LNCAP (cell line): ENCODE data around the gene SLC36A4.

ENCODE experiments used
- CTCF ChIP-seq: fragments of 450-650 bp; IDR thresholded peaks from 2 replicates; pipeline ENCODE4 v1.5.1; 2017; ENCODE audit warnings: mild to moderate bottlenecking

SLC36A4 gene

GRCh38 chr11:93189462-93189861 is 8.3 kb downstream of the SLC36A4 start:
- TF ChIP-seq CTCF = no peak

GRCh38 chr11:93188726-93189125 is 9.1 kb downstream of the SLC36A4 start:
- no peak for TF ChIP-seq CTCF

DNA sequence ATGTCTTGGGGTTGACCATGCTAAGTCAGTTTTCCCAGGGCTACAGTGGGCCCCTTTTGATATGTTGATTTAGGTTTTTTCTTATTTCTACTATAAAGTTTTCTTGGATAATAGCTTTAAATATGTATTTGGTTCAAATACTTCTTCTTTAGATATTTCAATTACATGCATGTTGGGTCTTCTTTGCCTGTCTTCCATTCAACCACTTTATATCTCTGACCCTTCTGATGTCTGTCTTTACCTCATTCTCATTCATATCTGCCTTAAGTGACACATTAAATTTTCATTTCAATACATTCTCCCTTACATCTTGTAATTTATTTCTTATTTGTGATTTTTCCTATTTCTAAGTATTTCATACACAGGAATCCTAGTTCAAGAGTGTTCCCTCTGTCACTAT is 10.5 kb downstream of the SLC36A4 start:
- TF ChIP-seq CTCF = no peak

- TF ChIP-seq CTCF = peak; percentile 62
These were observed 27.7 kb downstream of the SLC36A4 start for GRCh38 chr11:93169950-93170561.

DNA sequence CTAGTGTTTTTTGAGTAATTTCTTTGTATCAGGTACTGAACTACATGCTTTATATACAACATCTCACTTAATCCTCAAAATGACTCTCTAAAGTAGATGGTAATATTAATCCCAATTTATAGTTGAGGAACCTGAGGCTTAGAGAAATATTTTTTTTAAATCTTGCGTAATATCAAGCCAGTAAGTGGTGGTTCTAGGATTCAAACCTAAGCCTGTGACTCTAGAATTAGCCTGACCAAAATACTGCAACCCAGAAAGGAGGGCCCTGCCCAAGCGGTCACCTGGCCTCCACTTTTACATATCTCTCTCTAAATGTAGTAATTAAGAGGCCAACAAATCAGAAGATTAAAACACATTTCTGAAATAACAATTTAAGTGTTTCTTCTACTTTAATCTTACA is 28.6 kb downstream of the SLC36A4 start:
- TF ChIP-seq CTCF = no peak

DNA sequence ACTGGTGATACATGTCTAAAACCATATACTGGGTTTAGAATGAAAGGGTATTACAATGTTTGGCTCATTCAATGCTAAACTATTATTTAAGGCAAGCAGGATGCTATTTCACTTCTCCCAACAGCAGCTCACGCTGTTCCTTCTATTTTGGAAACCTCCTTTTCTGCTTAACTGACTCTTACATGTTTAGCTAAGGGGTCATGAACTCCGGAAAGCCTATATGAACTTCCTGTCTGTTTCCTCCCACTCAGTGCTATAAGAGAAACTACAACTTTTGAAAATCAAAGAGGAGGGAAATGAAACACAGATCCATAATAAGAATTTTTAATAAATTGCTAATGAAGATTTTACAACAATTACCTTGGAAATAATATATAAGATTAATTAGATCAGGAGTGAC is 30.9 kb downstream of the SLC36A4 start:
- TF ChIP-seq CTCF = no peak

DNA sequence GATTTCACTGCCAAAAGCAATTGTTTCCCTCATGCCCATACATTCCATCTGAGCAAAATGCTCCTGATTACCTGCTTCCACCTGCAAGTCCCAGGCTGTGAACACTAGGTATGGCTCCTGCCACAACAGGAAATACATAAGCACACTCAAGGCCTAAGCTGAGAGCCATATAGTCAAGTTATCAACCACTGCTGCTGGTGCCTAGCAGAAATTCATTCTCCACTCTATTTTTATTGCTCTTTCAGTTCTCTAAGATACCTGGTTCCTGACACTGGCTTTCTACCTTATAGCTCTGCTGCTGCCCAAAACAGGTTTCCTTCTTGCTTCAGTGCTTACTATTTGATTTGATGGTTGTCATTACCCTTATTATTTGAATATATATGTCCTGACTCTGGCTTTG is 31.6 kb downstream of the SLC36A4 start:
- no peak for TF ChIP-seq CTCF

DNA sequence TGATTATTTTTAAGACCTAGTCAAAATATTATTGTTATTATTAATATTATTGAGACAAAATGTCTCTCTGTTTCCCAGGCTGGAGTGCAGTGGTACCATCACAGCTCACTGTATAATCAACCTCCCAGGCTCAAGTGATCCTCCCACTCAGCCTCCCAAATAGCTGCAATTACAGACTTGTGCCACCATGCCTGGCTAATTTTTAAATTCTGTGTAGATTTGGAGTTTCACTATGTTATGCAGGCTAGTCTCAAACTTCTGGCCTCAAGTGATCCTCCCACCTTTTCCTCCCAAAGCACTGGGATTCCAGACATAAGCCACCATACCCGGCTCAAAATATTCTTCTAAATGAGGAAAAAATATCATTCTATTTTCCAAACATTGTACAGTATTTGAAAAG is 37.0 kb downstream of the SLC36A4 start:
- TF ChIP-seq CTCF = no peak
